Gastroesophageal sphincter (tissue), 3 donors: Measurements from ENCODE around the gene UMODL1.

Experiments used
- EP300 ChIP-seq: sonication (generic); formaldehyde crosslinking; IDR thresholded peaks from one replicate; pipeline ENCODE4 v1.6.1; 2017; ENCODE audit warnings: antibody characterized with exemption, mild to moderate bottlenecking
- POLR2A ChIP-seq, 2 donors: fragments of 450-650 bp; IDR thresholded peaks; one replicate each; pipeline ENCODE4 v1.6.1; 2017; ENCODE audit warnings: antibody characterized with exemption in 2 of 2, mild to moderate bottlenecking in 2 of 2, moderate library complexity in 1 of 2
- TF ChIP-seq, protein P1 (sequence below), 4 experiments: fragments of 200-600 bp in 2 of 4; fragments of 450-650 bp in 2 of 4; sonication (generic) in 1 of 4; IDR thresholded peaks; one replicate each; pipeline ENCODE4 v1.5.1; 2017 to 2019; ENCODE audit warnings: antibody characterized with exemption in 4 of 4, mild to moderate bottlenecking in 2 of 4, moderate library complexity in 2 of 4

GRCh38 chr21:42120101-42120902 is 49.2 kb downstream of the UMODL1 start:
- TF ChIP-seq, protein P1, sequence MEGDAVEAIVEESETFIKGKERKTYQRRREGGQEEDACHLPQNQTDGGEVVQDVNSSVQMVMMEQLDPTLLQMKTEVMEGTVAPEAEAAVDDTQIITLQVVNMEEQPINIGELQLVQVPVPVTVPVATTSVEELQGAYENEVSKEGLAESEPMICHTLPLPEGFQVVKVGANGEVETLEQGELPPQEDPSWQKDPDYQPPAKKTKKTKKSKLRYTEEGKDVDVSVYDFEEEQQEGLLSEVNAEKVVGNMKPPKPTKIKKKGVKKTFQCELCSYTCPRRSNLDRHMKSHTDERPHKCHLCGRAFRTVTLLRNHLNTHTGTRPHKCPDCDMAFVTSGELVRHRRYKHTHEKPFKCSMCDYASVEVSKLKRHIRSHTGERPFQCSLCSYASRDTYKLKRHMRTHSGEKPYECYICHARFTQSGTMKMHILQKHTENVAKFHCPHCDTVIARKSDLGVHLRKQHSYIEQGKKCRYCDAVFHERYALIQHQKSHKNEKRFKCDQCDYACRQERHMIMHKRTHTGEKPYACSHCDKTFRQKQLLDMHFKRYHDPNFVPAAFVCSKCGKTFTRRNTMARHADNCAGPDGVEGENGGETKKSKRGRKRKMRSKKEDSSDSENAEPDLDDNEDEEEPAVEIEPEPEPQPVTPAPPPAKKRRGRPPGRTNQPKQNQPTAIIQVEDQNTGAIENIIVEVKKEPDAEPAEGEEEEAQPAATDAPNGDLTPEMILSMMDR (IDR thresholded peaks at IDR 0.05) = no peak
- TF ChIP-seq EP300 (no peak), POLR2A (IDR thresholded peaks at IDR 0.05) (no peak)
